GM13976 (cell line): ENCODE measurements around the gene ZSCAN12.
"Not testable (repeated sequence)": the region's sequence is repeated elsewhere in the genome, so short reads cannot be mapped to it uniquely, and the experiment has no call there.

Source experiments
- DNase-seq: peaks from one replicate; pipeline ENCODE4 v3.0.0; 2012; ENCODE audit warnings: low spot score
- CTCF ChIP-seq: IDR thresholded peaks from 2 replicates; pipeline ENCODE4 v1.5.1; 2012; ENCODE audit warnings: borderline replicate concordance, mild to moderate bottlenecking; ENCODE audit not compliant: insufficient read depth; ENCODE audit errors: extremely low read depth, missing control alignments, control extremely low read depth
- in situ Hi-C: fragments of 300-500 bp; cut with MboI; formaldehyde crosslinking; loops from one replicate; pipeline ENCODE4 v1.12.0; 2022; ENCODE audit warnings: low sequenced_read_pairs, mixed read lengths, inconsistent platforms; ENCODE audit not compliant: unreplicated experiment

ZSCAN12 gene

DNA sequence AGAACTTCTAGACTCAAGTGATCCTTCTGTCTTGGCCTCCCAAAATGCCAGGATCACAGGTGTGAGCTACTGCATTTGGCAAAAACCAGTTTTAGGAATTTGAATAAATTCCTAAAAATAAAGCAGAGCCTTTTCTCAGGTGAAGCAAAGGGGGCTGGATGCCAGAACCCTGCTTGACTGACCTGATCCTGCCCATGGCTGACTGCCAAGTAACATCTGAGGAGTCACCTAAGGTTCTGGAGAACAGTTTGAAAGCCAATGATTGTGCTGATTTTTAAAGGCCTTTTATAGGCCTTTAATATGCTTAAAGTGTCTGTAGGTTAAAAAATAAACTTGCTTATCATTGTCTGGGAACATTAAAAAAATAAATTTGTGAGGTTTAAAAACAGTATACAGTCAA, 14.1 kb upstream of the ZSCAN12 start:
- in situ Hi-C loops = no loop called here
- no peak for TF ChIP-seq CTCF
- no peak for DNase-seq

DNA sequence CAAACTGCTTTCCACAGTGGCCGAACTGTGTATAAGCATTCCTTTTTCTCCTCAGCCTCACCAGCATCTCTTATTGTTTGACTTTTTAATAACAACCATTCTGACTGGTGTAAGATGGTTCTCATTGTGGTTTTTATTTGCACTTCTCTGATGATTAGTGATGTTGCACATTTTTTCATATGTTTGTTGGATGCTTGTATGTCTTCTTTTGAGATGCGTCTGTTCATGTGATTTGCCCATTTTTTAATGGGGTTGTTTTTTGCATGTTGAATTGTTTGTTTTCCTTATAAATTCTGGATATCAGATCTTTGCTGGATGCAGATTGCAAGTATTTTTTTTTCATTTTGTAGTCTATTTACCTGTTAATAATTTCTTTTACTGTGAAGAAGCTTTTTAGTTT, 11.2 kb upstream of the ZSCAN12 start:
- in situ Hi-C loops = no loop called here
- DNase-seq = no peak
- TF ChIP-seq CTCF = no peak

GRCh38 chr6:28408076-28408802, 8.7 kb upstream of the ZSCAN12 start:
- DNase-seq = no peak
- in situ Hi-C loops = no loop called here
- TF ChIP-seq CTCF = no peak

GRCh38 chr6:28407401-28407800, 7.9 kb upstream of the ZSCAN12 start:
- in situ Hi-C loops = no loop called here
- no peak for DNase-seq
- TF ChIP-seq CTCF = no peak

DNA sequence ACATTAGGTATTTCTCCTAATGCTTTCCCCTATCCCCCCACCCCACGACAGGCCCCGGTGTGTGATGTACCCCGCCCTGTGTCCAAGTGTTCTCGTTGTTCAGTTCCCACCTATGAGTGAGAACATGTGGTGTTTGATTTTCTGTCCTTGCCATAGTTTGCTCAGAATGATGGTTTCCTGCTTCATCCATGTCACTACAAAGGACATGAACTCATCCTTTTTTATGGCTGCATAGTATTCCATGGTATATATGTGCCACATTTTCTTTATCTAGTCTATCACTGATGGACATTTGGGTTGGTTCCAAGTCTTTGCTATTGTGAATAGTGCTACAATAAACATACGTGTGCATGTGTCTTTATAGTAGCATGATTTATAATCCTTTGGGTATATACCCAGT, 4.4 kb upstream of the ZSCAN12 start:
- in situ Hi-C loops, DNase-seq: not testable (repeated sequence)

DNA sequence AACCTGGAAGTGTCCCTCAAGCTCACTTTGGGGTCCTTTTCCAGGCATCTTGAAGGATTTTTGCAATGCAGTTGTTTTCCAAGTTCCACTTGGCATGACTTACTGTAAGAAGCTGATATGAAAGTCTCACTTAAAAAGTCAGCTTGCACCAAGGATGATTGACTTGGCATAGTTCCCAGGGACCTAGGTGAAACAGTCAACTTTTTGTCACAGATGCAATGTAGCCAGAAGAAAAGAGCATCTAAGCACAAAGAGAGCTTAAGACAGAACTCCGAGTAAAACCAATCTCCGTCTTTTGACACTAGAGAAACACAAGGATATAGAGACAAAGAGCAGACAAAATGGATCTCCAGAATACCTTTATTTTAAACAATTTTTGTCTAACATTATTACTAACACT, 2.6 kb upstream of the ZSCAN12 start:
- no peak for DNase-seq
- in situ Hi-C loops = no loop called here
- no peak for TF ChIP-seq CTCF

DNA sequence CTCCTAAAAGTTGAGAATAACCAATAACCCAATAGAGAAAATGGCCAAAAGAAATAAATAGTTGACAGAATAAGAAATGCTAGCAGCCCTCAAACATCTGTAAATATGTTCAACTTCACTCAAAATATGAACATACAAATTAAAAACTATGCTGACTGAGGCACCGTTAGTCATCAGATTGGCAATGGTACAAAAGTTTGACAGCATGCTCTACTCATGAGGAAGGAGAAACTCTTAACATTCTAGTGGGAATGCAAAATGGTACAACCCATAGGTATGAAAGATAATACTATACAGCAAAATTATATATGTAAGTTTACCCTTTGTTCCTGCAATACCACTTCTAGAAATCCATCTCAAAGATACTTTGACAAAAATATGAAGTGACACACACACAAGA, 1.6 kb upstream of the ZSCAN12 start:
- DNase-seq = no peak
- in situ Hi-C loops = no loop called here
- TF ChIP-seq CTCF = no peak
